AG04450 (cell line): ENCODE data around the gene MAP2K6. TPM values are rescaled to one million over a fixed set of nuclear protein-coding genes. Genes with fewer than 3 reads are reported as not detected.

Experiments used
- CTCF ChIA-PET: fragments of 300-600, 350-600 bp; formaldehyde crosslinking; extraction: SDS; loops from one replicate; lab custom pipeline; 2022; ENCODE audit warnings: antibody characterized with exemption, inconsistent platforms; lab: Charles Lee
- POLR2A ChIA-PET: fragments of 350-600 bp; formaldehyde crosslinking; extraction: SDS; loops from one replicate; lab custom pipeline; 2021; ENCODE audit warnings: antibody characterized with exemption, inconsistent platforms; lab: Yijun Ruan, JAX
- DNase-seq: peaks from one replicate; pipeline ENCODE4 v3.0.0-alpha.2; 2011; ENCODE audit warnings: low read depth, low spot score
- H3K27ac ChIP-seq: one replicate; pipeline ENCODE4 v1.5.1; 2012; ENCODE audit warnings: low read depth, low read length, control low read depth
- H3K27me3 ChIP-seq: one replicate; pipeline ENCODE4 v1.6.0; 2012; ENCODE audit warnings: low read length; ENCODE audit not compliant: control insufficient read depth, insufficient read depth
- H3K4me3 ChIP-seq: 2 replicates; pipeline ENCODE4 v1.5.1; 2011; ENCODE audit warnings: mild to moderate bottlenecking, low read depth, low read length, control low read depth
- H3K9me3 ChIP-seq: 2 replicates; pipeline ENCODE4 v1.5.1; 2012; ENCODE audit warnings: low read length; ENCODE audit not compliant: control insufficient read depth, insufficient read depth
- CTCF ChIP-seq: IDR thresholded peaks from 2 replicates; pipeline ENCODE4 v1.5.1; 2011; ENCODE audit warnings: low read depth, low read length, control low read depth, inconsistent platforms
- polyA plus RNA-seq: library from polyadenylated mRNA; depleted of rRNA; stranded (reverse); fragments of >200 nt; gene quantifications from 2 replicates; pipeline ENCODE4 v1.2.3, GENCODE V29; 2011

Gene MAP2K6
- polyA plus RNA-seq, 1 experiment, result 10.9 TPM

- no peak overlapping the region for H3K27ac ChIP-seq
- DNase-seq, result no peak
- no peaks in the 10 kb centered on the region for H3K9me3 ChIP-seq
- ChIA-PET CTCF (interaction anchor here (0.6 kb wide), 2 partner anchors 8 to 98 kb away, joined by 3 to 4 read pairs; no protein-coding TSS in a partner anchor), POLR2A (no interaction called here)
- H3K27me3 ChIP-seq, result no peaks in the 10 kb centered on the region
- H3K4me3 ChIP-seq, result no peak overlapping the region
- no peak for TF ChIP-seq CTCF
Observed at GRCh38 chr17:69424287-69425041, 10.0 kb downstream of the MAP2K6 start.

GRCh38 chr17:69425978-69426377, 11.5 kb downstream of the MAP2K6 start:
- Histone ChIP-seq H3K4me3 (no peak overlapping the region), H3K27me3 (no peaks in the 10 kb centered on the region), H3K27ac (no peak overlapping the region), H3K9me3 (no peaks in the 10 kb centered on the region)
- TF ChIP-seq CTCF, result no peak
- ChIA-PET CTCF (no interaction called here), POLR2A (no interaction called here)
- DNase-seq, result no peak

- no peak for TF ChIP-seq CTCF
- H3K27ac ChIP-seq, result no peak overlapping the region
- no peaks in the 10 kb centered on the region for H3K9me3 ChIP-seq
- DNase-seq, result no peak
- CTCF ChIA-PET, result interaction anchor here (0.6 to 1.2 kb wide), 2 partner anchors 33 to 1124 kb away, joined by 3 to 4 read pairs; no protein-coding TSS in a partner anchor
- no peaks in the 10 kb centered on the region for H3K27me3 ChIP-seq
- POLR2A ChIA-PET, result no interaction called here
- H3K4me3 ChIP-seq, result no peak overlapping the region
Observed at GRCh38 chr17:69427486-69428197, 13.1 kb downstream of the MAP2K6 start.

GRCh38 chr17:69428252-69428980, 13.9 kb downstream of the MAP2K6 start:
- ChIA-PET POLR2A (no interaction called here), CTCF (no interaction called here)
- no peak for DNase-seq
- no peak overlapping the region for H3K27ac ChIP-seq
- no peaks in the 10 kb centered on the region for H3K27me3 ChIP-seq
- TF ChIP-seq CTCF, result no peak
- no peak overlapping the region for H3K4me3 ChIP-seq
- H3K9me3 ChIP-seq, result no peaks in the 10 kb centered on the region

GRCh38 chr17:69430488-69430887, 16.0 kb downstream of the MAP2K6 start:
- H3K27ac ChIP-seq, result no peak overlapping the region
- CTCF ChIA-PET, result no interaction called here
- DNase-seq, result no peak
- no peak overlapping the region for H3K4me3 ChIP-seq
- POLR2A ChIA-PET, result no interaction called here
- TF ChIP-seq CTCF, result no peak
- H3K9me3 ChIP-seq, result no peaks in the 10 kb centered on the region
- H3K27me3 ChIP-seq, result no peaks in the 10 kb centered on the region
